Sigmoid colon (tissue), 4 donors: ENCODE measurements around the gene TAX1BP3.

Source experiments
- POLR2A ChIP-seq, 2 donors: fragments of 450-650 bp; IDR thresholded peaks; one replicate each; pipeline ENCODE4 v1.6.1; 2016; ENCODE audit warnings: antibody characterized with exemption in 2 of 2, mild to moderate bottlenecking in 2 of 2, moderate library complexity in 2 of 2
- POLR2AphosphoS5 ChIP-seq, 4 donors: sonication (generic); formaldehyde crosslinking; IDR thresholded peaks; one replicate each; pipeline ENCODE4 v1.6.1; 2017; ENCODE audit warnings: antibody characterized with exemption in 4 of 4
- TF ChIP-seq, protein P1 (sequence below), 4 experiments: fragments of 450-650 bp in 3 of 4; fragments of 200-600 bp in 1 of 4; IDR thresholded peaks; one replicate each; pipeline ENCODE4 v1.5.1; 2016 to 2019; ENCODE audit warnings: antibody characterized with exemption in 4 of 4, mild to moderate bottlenecking in 3 of 4, moderate library complexity in 2 of 4

DNA sequence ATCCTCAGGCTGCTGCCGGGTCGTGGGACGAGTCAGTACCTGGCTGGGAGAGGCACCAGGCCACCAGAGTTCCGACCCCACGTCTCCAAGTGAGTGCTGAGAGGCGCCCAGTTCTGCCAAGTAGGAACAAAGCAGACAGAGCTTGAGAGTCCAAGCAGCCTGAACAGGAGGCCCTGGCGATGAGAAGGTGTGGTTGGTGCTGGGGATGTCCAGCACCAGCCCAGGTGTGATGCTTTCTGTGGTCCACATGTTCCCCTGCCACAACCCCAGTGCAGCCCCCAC lies 10.8 kb downstream of the TAX1BP3 start:
- TF ChIP-seq POLR2AphosphoS5 (IDR thresholded peaks at IDR 0.05) = no peak
- TF ChIP-seq, protein P1, sequence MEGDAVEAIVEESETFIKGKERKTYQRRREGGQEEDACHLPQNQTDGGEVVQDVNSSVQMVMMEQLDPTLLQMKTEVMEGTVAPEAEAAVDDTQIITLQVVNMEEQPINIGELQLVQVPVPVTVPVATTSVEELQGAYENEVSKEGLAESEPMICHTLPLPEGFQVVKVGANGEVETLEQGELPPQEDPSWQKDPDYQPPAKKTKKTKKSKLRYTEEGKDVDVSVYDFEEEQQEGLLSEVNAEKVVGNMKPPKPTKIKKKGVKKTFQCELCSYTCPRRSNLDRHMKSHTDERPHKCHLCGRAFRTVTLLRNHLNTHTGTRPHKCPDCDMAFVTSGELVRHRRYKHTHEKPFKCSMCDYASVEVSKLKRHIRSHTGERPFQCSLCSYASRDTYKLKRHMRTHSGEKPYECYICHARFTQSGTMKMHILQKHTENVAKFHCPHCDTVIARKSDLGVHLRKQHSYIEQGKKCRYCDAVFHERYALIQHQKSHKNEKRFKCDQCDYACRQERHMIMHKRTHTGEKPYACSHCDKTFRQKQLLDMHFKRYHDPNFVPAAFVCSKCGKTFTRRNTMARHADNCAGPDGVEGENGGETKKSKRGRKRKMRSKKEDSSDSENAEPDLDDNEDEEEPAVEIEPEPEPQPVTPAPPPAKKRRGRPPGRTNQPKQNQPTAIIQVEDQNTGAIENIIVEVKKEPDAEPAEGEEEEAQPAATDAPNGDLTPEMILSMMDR (IDR thresholded peaks at IDR 0.05) = no peak
- TF ChIP-seq POLR2A (IDR thresholded peaks at IDR 0.05) = no peak
